Mesenchymal stem cell (in vitro differentiated cells and primary cell): ENCODE data around the gene PCBP4.
A peak's percentile ranks its signal among the peaks of the same experiment; 100 is the strongest.

Source experiments
- DNase-seq: peaks from one replicate; pipeline ENCODE4 v3.0.0-alpha.2; 2013
- H2AFZ ChIP-seq: one replicate; pipeline ENCODE4 v1.6.1; 2013; ENCODE audit warnings: low read depth, mild to moderate bottlenecking, control low read depth, inconsistent platforms, low read length, moderate library complexity
- H2AK5ac ChIP-seq: 2 replicates; pipeline ENCODE4 v1.6.1; 2013; ENCODE audit warnings: low read length, moderate library complexity, mild to moderate bottlenecking, inconsistent platforms; ENCODE audit not compliant: severe bottlenecking
- H2BK120ac ChIP-seq: one replicate; pipeline ENCODE4 v1.6.1; 2013; ENCODE audit warnings: low read depth, mild to moderate bottlenecking, inconsistent platforms, low read length, moderate library complexity
- H2BK12ac ChIP-seq, 2 experiments: one replicate each; pipeline ENCODE4 v1.6.1; 2013; ENCODE audit warnings: inconsistent platforms in 2 of 2, low read length in 2 of 2, mild to moderate bottlenecking in 2 of 2, moderate library complexity in 2 of 2, control low read depth in 1 of 2
- H2BK15ac ChIP-seq: one replicate; pipeline ENCODE4 v1.6.1; 2013; ENCODE audit warnings: mild to moderate bottlenecking, low read depth, inconsistent platforms; ENCODE audit not compliant: poor library complexity, severe bottlenecking
- H2BK5ac ChIP-seq: 2 replicates; pipeline ENCODE4 v1.6.1; 2013; ENCODE audit warnings: low read depth, mild to moderate bottlenecking, low read length, control low read depth, inconsistent platforms; ENCODE audit not compliant: poor library complexity, severe bottlenecking
- H3K14ac ChIP-seq, 2 experiments: one replicate each; pipeline ENCODE4 v1.6.1; 2013; ENCODE audit warnings: inconsistent platforms in 2 of 2, low read length in 2 of 2, control low read depth in 1 of 2, mild to moderate bottlenecking in 1 of 2, moderate library complexity in 1 of 2
- H3K18ac ChIP-seq, 2 experiments: one replicate each; pipeline ENCODE4 v1.6.1; 2013; ENCODE audit warnings: inconsistent platforms in 2 of 2, low read length in 2 of 2, control low read depth in 1 of 2, low read depth in 1 of 2, mild to moderate bottlenecking in 1 of 2
- H3K23ac ChIP-seq, 2 experiments: one replicate each; pipeline ENCODE4 v1.6.1; 2013; ENCODE audit warnings: inconsistent platforms in 2 of 2, low read length in 2 of 2, mild to moderate bottlenecking in 2 of 2, moderate library complexity in 2 of 2, control low read depth in 1 of 2
- H3K27ac ChIP-seq: 2 replicates; pipeline ENCODE4 v1.5.1; 2013; ENCODE audit warnings: mild to moderate bottlenecking, moderate library complexity, low read length, control low read depth, inconsistent platforms; ENCODE audit not compliant: poor library complexity, severe bottlenecking
- H3K27me3 ChIP-seq, 2 experiments: 2 replicates each; pipeline versions ENCODE4 v1.6.1 to v1.7.0; 2013; ENCODE audit warnings: low read length in 2 of 2, mild to moderate bottlenecking in 2 of 2, moderate library complexity in 2 of 2, control low read depth in 1 of 2, inconsistent platforms in 1 of 2; ENCODE audit not compliant: control insufficient read depth in 1 of 2, insufficient read depth in 1 of 2
- H3K36me3 ChIP-seq, 2 experiments: 2 replicates each; pipeline versions ENCODE4 v1.6.1 to v1.7.0; 2013; ENCODE audit warnings: low read length in 2 of 2, control low read depth in 1 of 2, inconsistent platforms in 1 of 2, low read depth in 1 of 2, mild to moderate bottlenecking in 1 of 2; ENCODE audit not compliant: insufficient read depth in 2 of 2, control insufficient read depth in 1 of 2
- H3K4ac ChIP-seq, 2 experiments: one replicate each; pipeline ENCODE4 v1.6.1; 2013; ENCODE audit warnings: inconsistent platforms in 2 of 2, low read length in 2 of 2, mild to moderate bottlenecking in 2 of 2, moderate library complexity in 2 of 2, control low read depth in 1 of 2, low read depth in 1 of 2
- H3K4me1 ChIP-seq: 2 replicates; pipeline ENCODE4 v1.6.1; 2013; ENCODE audit warnings: low read depth, low read length, control low read depth; ENCODE audit not compliant: control insufficient read depth, insufficient read depth
- H3K4me2 ChIP-seq: 2 replicates; pipeline ENCODE4 v1.6.1; 2013; ENCODE audit warnings: low read length, mild to moderate bottlenecking, inconsistent platforms; ENCODE audit not compliant: poor library complexity, severe bottlenecking
- H3K4me3 ChIP-seq, 2 experiments: 2 replicates each; pipeline versions ENCODE4 v1.5.1 to v1.7.0; 2013; ENCODE audit warnings: low read length in 2 of 2, mild to moderate bottlenecking in 2 of 2, control low read depth in 1 of 2, low read depth in 1 of 2; ENCODE audit not compliant: insufficient read depth in 1 of 2
- H3K79me1 ChIP-seq: replicated peaks from 2 replicates; pipeline ENCODE4 v1.6.1; 2013; ENCODE audit warnings: mild to moderate bottlenecking, control low read depth, low read length, inconsistent platforms; ENCODE audit not compliant: poor library complexity, severe bottlenecking
- H3K9ac ChIP-seq: 2 replicates; pipeline ENCODE4 v1.7.0; 2013; ENCODE audit warnings: mild to moderate bottlenecking, low read length, moderate library complexity
- H3K9me3 ChIP-seq: 2 replicates; pipeline ENCODE4 v1.7.0; 2013; ENCODE audit warnings: mild to moderate bottlenecking, low read length; ENCODE audit not compliant: control insufficient read depth
- H4K8ac ChIP-seq: one replicate; pipeline ENCODE4 v1.6.1; 2013; ENCODE audit warnings: inconsistent platforms, mild to moderate bottlenecking, low read length, moderate library complexity
- H4K91ac ChIP-seq: one replicate; pipeline ENCODE4 v1.6.1; 2013; ENCODE audit warnings: mild to moderate bottlenecking, low read length, inconsistent platforms
- WGBS: methylation state at CpG from one replicate; pipeline ENCODE4 v1.1.7; 2013; ENCODE audit warnings: mixed read lengths; 5-methylcytosine and 5-hydroxymethylcytosine counted together

The PCBP4 gene

DNA sequence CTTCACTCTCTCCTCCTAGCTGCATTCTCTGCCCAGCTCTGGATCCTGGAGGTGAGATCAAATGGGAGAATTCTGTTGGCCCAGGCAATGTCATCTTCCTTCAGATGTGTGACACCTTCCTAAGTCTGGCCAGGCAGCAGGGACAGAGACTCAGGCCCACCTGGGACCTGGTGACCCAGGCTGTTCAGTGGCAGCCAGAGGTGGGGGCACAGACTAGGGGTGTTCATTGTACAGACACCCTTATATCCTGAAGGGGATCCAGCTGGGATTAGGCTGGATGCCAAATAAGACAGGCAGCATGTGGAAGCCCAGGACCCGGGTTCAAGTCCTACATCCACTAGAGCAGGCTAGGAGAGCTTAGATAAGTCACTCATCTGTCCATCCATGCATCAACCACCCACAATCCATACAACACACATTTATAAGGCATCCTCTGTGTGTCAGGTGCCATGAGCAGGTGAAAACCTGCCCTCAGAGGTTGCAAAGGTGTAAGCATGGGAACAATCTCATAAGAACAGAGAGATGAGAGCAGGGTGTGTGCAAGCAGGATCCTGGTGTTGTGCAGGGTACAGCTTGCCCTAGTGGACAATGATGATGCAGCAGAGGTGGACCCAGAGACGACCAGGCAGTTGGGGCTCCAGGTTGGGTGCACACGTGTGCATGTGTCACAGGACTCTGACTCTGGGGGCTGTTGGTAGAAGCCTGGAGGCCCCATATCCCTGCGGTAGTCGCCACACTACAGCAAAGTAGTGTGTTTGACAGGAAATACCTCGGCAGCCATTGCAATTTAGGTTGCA is 46.7 kb upstream of the PCBP4 start:
- Histone ChIP-seq H3K4me3 (no peak overlapping the region), H4K8ac (peak overlapping the region; percentile 29), H2AFZ (no peak overlapping the region), H2BK5ac (no peak overlapping the region), H3K18ac (no peak overlapping the region), H3K27ac (no peak overlapping the region), H3K27me3 (peaks cover 0 to 2% of the 10 kb centered on the region in 2 experiments), H3K4me1 (no peaks in the 10 kb centered on the region), H3K9ac (no peak overlapping the region), H3K36me3 (no peaks in the 10 kb centered on the region), H3K4me2 (no peak overlapping the region), H3K79me1 (no peaks in the 10 kb centered on the region), H3K9me3 (no peaks in the 10 kb centered on the region), H2BK120ac (no peak overlapping the region), H2AK5ac (no peak overlapping the region), H4K91ac (no peak overlapping the region), H3K14ac (no peak overlapping the region), H3K23ac (no peak overlapping the region), H2BK15ac (no peak overlapping the region), H2BK12ac (no peak overlapping the region), H3K4ac (no peak overlapping the region)
- DNase-seq, result no peak
- 91% methylated on average over 6 of the region's 6 CpGs for WGBS

DNA sequence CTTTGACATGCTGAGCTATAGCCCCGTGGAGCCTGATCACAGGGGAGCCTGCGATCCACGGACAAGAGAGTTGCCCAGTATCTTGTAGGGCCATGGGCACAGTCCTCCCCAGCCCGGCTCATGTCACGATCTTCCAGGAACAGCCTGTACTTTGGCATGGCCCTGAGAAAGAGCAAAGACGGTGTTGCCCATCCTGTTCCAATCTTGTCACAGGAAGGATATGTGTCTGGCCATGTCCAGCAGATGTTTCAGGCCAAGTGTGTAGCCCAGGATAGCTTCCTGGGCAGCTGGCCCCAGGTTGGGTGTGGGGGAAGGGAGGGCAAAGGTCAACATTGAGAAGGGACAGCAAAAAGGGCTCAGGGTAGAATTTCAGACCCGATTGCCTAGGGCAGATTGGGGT is 45.4 kb upstream of the PCBP4 start:
- H2BK15ac ChIP-seq, result no peak overlapping the region
- WGBS, result 80% methylated on average over 7 of the region's 7 CpGs
- H3K23ac ChIP-seq, result no peak overlapping the region
- DNase-seq, result no peak
- H3K27me3 ChIP-seq, result peaks cover 0 to 2% of the 10 kb centered on the region in 2 experiments
- no peaks in the 10 kb centered on the region for H3K79me1 ChIP-seq
- peak overlapping the region; percentile 27 for H4K8ac ChIP-seq
- no peak overlapping the region for H3K4me2 ChIP-seq
- H3K4ac ChIP-seq, result no peak overlapping the region
- H2AK5ac ChIP-seq, result no peak overlapping the region
- no peak overlapping the region for H3K4me3 ChIP-seq
- no peak overlapping the region for H3K18ac ChIP-seq
- no peaks in the 10 kb centered on the region for H3K4me1 ChIP-seq
- H4K91ac ChIP-seq, result no peak overlapping the region
- no peak overlapping the region for H2AFZ ChIP-seq
- no peak overlapping the region for H3K9ac ChIP-seq
- H3K9me3 ChIP-seq, result no peaks in the 10 kb centered on the region
- no peak overlapping the region for H2BK5ac ChIP-seq
- H2BK12ac ChIP-seq, result no peak overlapping the region
- no peak overlapping the region for H3K14ac ChIP-seq
- no peaks in the 10 kb centered on the region for H3K36me3 ChIP-seq
- no peak overlapping the region for H3K27ac ChIP-seq
- H2BK120ac ChIP-seq, result no peak overlapping the region

DNA sequence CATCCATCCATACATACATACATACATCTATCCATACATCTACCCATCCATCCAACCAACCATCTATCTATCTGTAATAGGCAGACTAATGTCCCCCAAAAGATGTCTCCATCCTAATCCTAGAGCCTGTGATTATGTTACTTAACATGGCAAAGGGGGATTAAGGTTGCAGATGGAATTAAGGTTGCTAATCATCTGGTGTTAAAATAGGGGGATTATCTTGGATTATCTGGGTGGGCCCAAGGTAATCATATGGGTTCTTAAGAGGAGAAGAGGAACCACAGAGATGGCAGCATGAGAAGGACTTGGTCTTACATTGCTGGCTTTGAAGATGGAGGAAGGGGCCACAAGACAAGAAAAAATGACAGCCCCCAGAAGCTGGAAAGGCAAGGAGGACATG is 43.2 kb upstream of the PCBP4 start:
- Histone ChIP-seq H3K36me3 (no peaks in the 10 kb centered on the region), H2BK15ac (no peak overlapping the region), H2AFZ (no peak overlapping the region), H3K18ac (no peak overlapping the region), H3K27ac (no peak overlapping the region), H3K4me2 (no peak overlapping the region), H2AK5ac (no peak overlapping the region), H3K23ac (no peak overlapping the region), H3K4me3 (no peak overlapping the region), H3K4me1 (peaks cover 9% of the 10 kb centered on the region), H3K9me3 (no peaks in the 10 kb centered on the region), H4K8ac (no peak overlapping the region), H3K9ac (no peak overlapping the region), H2BK5ac (no peak overlapping the region), H2BK120ac (no peak overlapping the region), H3K27me3 (peaks cover 0 to 7% of the 10 kb centered on the region in 2 experiments), H4K91ac (no peak overlapping the region), H3K79me1 (no peaks in the 10 kb centered on the region), H2BK12ac (no peak overlapping the region), H3K4ac (no peak overlapping the region), H3K14ac (no peak overlapping the region)
- DNase-seq, result no peak

DNA sequence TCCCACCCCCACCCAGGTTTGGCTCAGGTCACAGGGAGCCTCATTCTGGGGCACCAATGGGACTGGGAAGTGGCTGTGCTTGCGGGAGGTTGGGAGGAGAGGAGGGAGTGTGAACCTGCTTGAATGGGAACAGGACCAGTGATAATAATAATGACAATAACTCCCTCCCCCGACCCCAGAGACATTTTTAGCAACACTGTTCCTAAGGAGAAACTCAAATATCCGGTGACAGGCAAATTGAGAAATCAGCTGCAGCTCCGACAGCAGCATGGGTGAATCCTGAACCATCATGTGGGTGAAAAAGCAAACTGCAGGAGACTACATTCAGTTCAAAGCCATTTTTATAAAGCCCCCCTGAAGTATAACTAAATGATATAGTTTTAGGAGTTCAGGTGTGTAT is 40.0 kb upstream of the PCBP4 start:
- Histone ChIP-seq H4K91ac (no peak overlapping the region), H3K9ac (no peak overlapping the region), H4K8ac (no peak overlapping the region), H2BK120ac (no peak overlapping the region), H2AK5ac (no peak overlapping the region), H2BK5ac (no peak overlapping the region), H3K4me2 (no peak overlapping the region), H2BK12ac (no peak overlapping the region), H3K4ac (no peak overlapping the region), H3K79me1 (no peaks in the 10 kb centered on the region), H2AFZ (no peak overlapping the region), H3K27ac (no peak overlapping the region), H3K23ac (no peak overlapping the region), H3K9me3 (no peaks in the 10 kb centered on the region), H3K4me1 (peaks cover 14% of the 10 kb centered on the region), H3K36me3 (no peaks in the 10 kb centered on the region), H3K14ac (no peak overlapping the region), H3K18ac (no peak overlapping the region), H3K4me3 (no peak overlapping the region), H3K27me3 (peaks cover 0 to 26% of the 10 kb centered on the region in 2 experiments), H2BK15ac (no peak overlapping the region)
- no peak for DNase-seq
- WGBS, result 82% methylated on average over 3 of the region's 4 CpGs
